ENCODE data around the gene COL20A1. TPM values are rescaled to one million over a fixed set of nuclear protein-coding genes. Genes with fewer than 3 reads are reported as not detected.

COL20A1 gene
- total and polyA plus RNA-seq, 2 of the 13 experiments (the other 11 are each of a cell fraction or from before 2014, with no cell fraction given) = not detected

GRCh38 chr20:63295846-63296245, 2.9 kb downstream of the COL20A1 start:
- peaks cover 6% of the 10 kb centered on the region; the same call in 1 of the 2 replicates for H4K20me1 ChIP-seq (ENCODE audit: insufficient read depth, low read length)
- H3K4me1 ChIP-seq (ENCODE audit: insufficient read depth, low read length) = peaks cover 10% of the 10 kb centered on the region
- DNase-seq (ENCODE audit: low spot score) = no peak
- H2AFZ ChIP-seq (ENCODE audit: low read length) = no peak overlapping the region
- H3K4me2 ChIP-seq (ENCODE audit: low read depth, low read length) = no peak overlapping the region
- H3K9me3 ChIP-seq (ENCODE audit: low read length) = no peaks in the 10 kb centered on the region
- TF ChIP-seq ZNF18 (CRISPR knock-in tag; IDR thresholded peaks at IDR 0.05; ENCODE audit: insufficient replicate concordance) = no peak
- TF ChIP-seq SMYD3 (CRISPR knock-in tag; IDR thresholded peaks at IDR 0.05) = no peak
- TF ChIP-seq ZFP82 (CRISPR knock-in tag; IDR thresholded peaks at IDR 0.05; ENCODE audit: borderline replicate concordance) = no peak
- 0 out of 2 replicates have a peak, but pooled peaks have one; percentile 47 for TF ChIP-seq MTF2 (CRISPR knock-in tag; IDR thresholded peaks at IDR 0.05; ENCODE audit: borderline replicate concordance)
- H3K36me3 ChIP-seq (replicated peaks in 1 of 2; ENCODE audit: control insufficient read depth in 1 of 2, insufficient read depth in 2 of 2, low read length in 2 of 2) = no peaks in the 10 kb centered on the region
- in situ Hi-C loops (cut with HindIII; ENCODE audit: extremely low pct_ligation_motif_present, low pct_unique_long_range_greater_than_20kb) = no loop called here
- no peak for FAIRE-seq
- intact Hi-C loops (cut with micrococcal nuclease; ENCODE audit: unreplicated experiment) = loop anchor here (5.0 kb wide), 1 partner anchor 91 kb away; no protein-coding TSS in a partner anchor
- H3K27me3 ChIP-seq (ENCODE audit: control insufficient read depth in 1 of 2, insufficient read depth in 2 of 2, low read length in 2 of 2) = peaks cover 23 to 77% of the 10 kb centered on the region in 2 experiments; a peak in 4 of 5 replicates
- CTCF ChIA-PET (ENCODE audit: low intra/inter-chr PET ratio, low total read pairs) = no interaction called here
- H3K79me2 ChIP-seq (ENCODE audit: insufficient read depth, low read length) = no peaks in the 10 kb centered on the region
- no peak overlapping the region for H3K27ac ChIP-seq (ENCODE audit: extremely low read length, insufficient read depth, low read length)
- ATAC-seq = no peak
- 30% methylated on average over 18 of the region's 20 CpGs for WGBS (ENCODE audit: low lambda C conversion rate)
- H3K9ac ChIP-seq (ENCODE audit: insufficient read depth, low read depth, low read length) = no peak overlapping the region
- POLR2A ChIA-PET = no interaction called here
- no TSS peak for BruUV-seq (replicated peaks)
- H3K4me3 ChIP-seq (replicated peaks in 1 of 3; ENCODE audit: insufficient read depth in 1 of 3, low read depth in 2 of 3, low read length in 3 of 3) = no peak overlapping the region

- Histone ChIP-seq H3K4me3 (replicated peaks in 1 of 3; ENCODE audit: insufficient read depth in 1 of 3, low read depth in 2 of 3, low read length in 3 of 3) (no peak overlapping the region), H3K27me3 (ENCODE audit: control insufficient read depth in 1 of 2, insufficient read depth in 2 of 2, low read length in 2 of 2) (peaks cover 23 to 81% of the 10 kb centered on the region in 2 experiments; a peak in 4 of 5 replicates), H3K4me1 (ENCODE audit: insufficient read depth, low read length) (0 out of 2 replicates have a peak, but pooled peaks cover 1% of the 10 kb centered on the region), H3K27ac (ENCODE audit: extremely low read length, insufficient read depth, low read length) (no peak overlapping the region), H3K4me2 (ENCODE audit: low read depth, low read length) (no peak overlapping the region), H3K9me3 (ENCODE audit: low read length) (no peaks in the 10 kb centered on the region), H3K36me3 (replicated peaks in 1 of 2; ENCODE audit: control insufficient read depth in 1 of 2, insufficient read depth in 2 of 2, low read length in 2 of 2) (no peaks in the 10 kb centered on the region), H4K20me1 (ENCODE audit: insufficient read depth, low read length) (peaks cover 6% of the 10 kb centered on the region; the same call in 1 of the 2 replicates), H3K9ac (ENCODE audit: insufficient read depth, low read depth, low read length) (no peak overlapping the region), H2AFZ (ENCODE audit: low read length) (no peak overlapping the region), H3K79me2 (ENCODE audit: insufficient read depth, low read length) (no peaks in the 10 kb centered on the region)
- FAIRE-seq (no peak), DNase-seq (ENCODE audit: low spot score) (no peak), ATAC-seq (no peak)
- POLR2A ChIA-PET = no interaction called here
- in situ Hi-C loops (cut with HindIII; ENCODE audit: extremely low pct_ligation_motif_present, low pct_unique_long_range_greater_than_20kb) = no loop called here
- WGBS (ENCODE audit: low lambda C conversion rate) = 8% methylated on average over 14 of the region's 18 CpGs
- intact Hi-C loops (cut with micrococcal nuclease; ENCODE audit: unreplicated experiment) = loop anchor here (5.0 kb wide), 1 partner anchor 91 kb away; no protein-coding TSS in a partner anchor
- no TSS peak for BruUV-seq (replicated peaks)
- TF ChIP-seq MNT (IDR thresholded peaks at IDR 0.05) = peak; percentile 93
- no peak for TF ChIP-seq YEATS4 (CRISPR knock-in tag; IDR thresholded peaks at IDR 0.05; ENCODE audit: borderline replicate concordance)
- TF ChIP-seq BHLHE40 (IDR thresholded peaks at IDR 0.05; ENCODE audit: low read length) = peak; percentile 58
- no peak for TF ChIP-seq PITX1 (CRISPR knock-in tag; IDR thresholded peaks at IDR 0.05)
- CTCF ChIA-PET (ENCODE audit: low intra/inter-chr PET ratio, low total read pairs) = no interaction called here
Measured at GRCh38 chr20:63296531-63297299, 3.7 kb downstream of the COL20A1 start.
